T-helper 17 cell (primary cell): ENCODE measurements around the gene LGALS12. TPM values are rescaled to one million over a fixed set of nuclear protein-coding genes. Genes with fewer than 3 reads are reported as not detected.
A peak's percentile ranks its signal among the peaks of the same experiment; 100 is the strongest.
"Not testable (repeated sequence)": the region's sequence is repeated elsewhere in the genome, so short reads cannot be mapped to it uniquely, and the experiment has no call there.

Experiments used
- ATAC-seq: fragments of 150-1000 bp; cut with Tn5 transposase; 2 replicates; pipeline ENCODE4 v1.10.0; 2021; ENCODE audit warnings: mild to moderate bottlenecking, moderate library complexity
- DNase-seq, 3 donors: peaks; one replicate each; pipeline versions ENCODE4 v3.0.0 to v3.0.0-alpha.2; 2020 to 2021
- H3K9me3 ChIP-seq: one replicate; pipeline ENCODE4 v1.7.0; 2013; ENCODE audit warnings: low read length, mild to moderate bottlenecking; ENCODE audit not compliant: control insufficient read depth, poor library complexity, severe bottlenecking
- H3K27ac Mint-ChIP-seq: one replicate; pipeline ENCODE4 v1.8.0; 2022; ENCODE audit warnings: mild to moderate bottlenecking, moderate library complexity, mixed read lengths
- H3K27me3 Mint-ChIP-seq: one replicate; pipeline ENCODE4 v1.8.0; 2022; ENCODE audit warnings: mixed read lengths
- H3K36me3 Mint-ChIP-seq: one replicate; pipeline ENCODE4 v1.8.0; 2022; ENCODE audit warnings: low read depth, mixed read lengths
- H3K4me1 Mint-ChIP-seq: one replicate; pipeline ENCODE4 v1.8.0; 2022; ENCODE audit warnings: mild to moderate bottlenecking, mixed read lengths
- H3K4me3 Mint-ChIP-seq: one replicate; pipeline ENCODE4 v1.8.0; 2022; ENCODE audit warnings: mild to moderate bottlenecking, moderate library complexity, mixed read lengths
- total RNA-seq, 4 donors: library from RNA in 2 of 4; stranded (reverse) in 2 of 4; gene quantifications; one replicate each; pipeline ENCODE4 v1.2.3 and lab custom pipeline; 2022 to 2026

The LGALS12 gene
- total RNA-seq, 2 donors from 2014 or later = 0.72 to 9.7 TPM

DNA sequence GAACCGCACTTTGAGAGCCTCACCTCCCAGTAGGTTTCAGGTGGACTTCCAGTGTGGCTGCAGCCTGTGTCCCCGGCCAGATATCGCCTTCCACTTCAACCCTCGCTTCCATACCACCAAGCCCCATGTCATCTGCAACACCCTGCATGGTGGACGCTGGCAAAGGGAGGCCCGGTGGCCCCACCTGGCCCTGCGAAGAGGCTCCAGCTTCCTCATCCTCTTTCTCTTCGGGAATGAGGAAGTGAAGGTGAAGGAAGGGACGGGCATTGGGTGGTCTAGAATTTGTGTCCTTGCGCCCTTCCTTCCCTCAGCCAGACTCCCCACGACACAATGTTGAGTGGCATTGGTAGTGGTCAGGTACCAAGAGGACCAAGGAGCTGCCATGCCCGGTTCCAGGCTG, 2.9 kb downstream of the LGALS12 start:
- H3K27ac Mint-ChIP-seq = no peak overlapping the region
- no peaks in the 10 kb centered on the region for H3K27me3 Mint-ChIP-seq
- H3K4me3 Mint-ChIP-seq = no peak overlapping the region
- no peaks in the 10 kb centered on the region for H3K9me3 ChIP-seq
- ATAC-seq = no peak
- DNase-seq = no peak
- H3K36me3 Mint-ChIP-seq = no peaks in the 10 kb centered on the region
- H3K4me1 Mint-ChIP-seq = peaks cover 4% of the 10 kb centered on the region

DNA sequence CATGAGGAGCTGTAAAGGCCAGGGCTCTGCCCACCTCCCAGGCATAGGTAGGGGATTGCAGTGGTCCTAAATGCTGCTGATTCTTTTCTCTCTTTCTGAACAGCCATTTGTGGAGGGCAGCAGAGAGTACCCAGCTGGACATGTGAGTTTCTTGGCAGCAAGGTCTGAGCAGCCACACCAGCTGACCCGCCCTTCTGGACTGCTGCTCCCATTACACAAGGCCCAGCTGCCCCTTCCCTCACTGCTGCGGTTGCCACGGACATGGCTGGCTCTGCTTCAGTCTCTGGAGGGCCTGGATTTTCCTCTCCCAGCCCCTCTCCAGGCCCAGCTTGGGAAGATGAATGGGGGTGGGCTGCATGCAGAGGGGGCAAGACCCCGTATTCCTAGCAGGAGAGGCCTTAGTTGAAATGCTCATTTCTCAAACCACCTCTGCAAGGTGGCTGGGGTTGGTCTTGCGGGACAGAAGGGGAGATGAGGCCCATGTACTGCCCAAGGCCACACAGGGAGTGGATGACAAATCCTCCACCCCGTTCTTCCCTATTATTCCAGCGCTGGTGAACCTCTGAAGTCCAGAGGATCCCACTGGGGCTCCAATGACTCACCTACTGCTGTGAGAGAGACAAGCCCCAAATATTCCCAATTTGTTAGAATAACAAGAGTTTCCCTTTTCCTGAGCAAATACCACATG, 4.6 kb downstream of the LGALS12 start:
- DNase-seq = no peak
- H3K27ac Mint-ChIP-seq = no peak overlapping the region
- no peaks in the 10 kb centered on the region for H3K9me3 ChIP-seq
- ATAC-seq = no peak
- no peak overlapping the region for H3K4me3 Mint-ChIP-seq
- no peaks in the 10 kb centered on the region for H3K27me3 Mint-ChIP-seq
- H3K36me3 Mint-ChIP-seq = no peaks in the 10 kb centered on the region
- peaks cover 2% of the 10 kb centered on the region for H3K4me1 Mint-ChIP-seq

DNA sequence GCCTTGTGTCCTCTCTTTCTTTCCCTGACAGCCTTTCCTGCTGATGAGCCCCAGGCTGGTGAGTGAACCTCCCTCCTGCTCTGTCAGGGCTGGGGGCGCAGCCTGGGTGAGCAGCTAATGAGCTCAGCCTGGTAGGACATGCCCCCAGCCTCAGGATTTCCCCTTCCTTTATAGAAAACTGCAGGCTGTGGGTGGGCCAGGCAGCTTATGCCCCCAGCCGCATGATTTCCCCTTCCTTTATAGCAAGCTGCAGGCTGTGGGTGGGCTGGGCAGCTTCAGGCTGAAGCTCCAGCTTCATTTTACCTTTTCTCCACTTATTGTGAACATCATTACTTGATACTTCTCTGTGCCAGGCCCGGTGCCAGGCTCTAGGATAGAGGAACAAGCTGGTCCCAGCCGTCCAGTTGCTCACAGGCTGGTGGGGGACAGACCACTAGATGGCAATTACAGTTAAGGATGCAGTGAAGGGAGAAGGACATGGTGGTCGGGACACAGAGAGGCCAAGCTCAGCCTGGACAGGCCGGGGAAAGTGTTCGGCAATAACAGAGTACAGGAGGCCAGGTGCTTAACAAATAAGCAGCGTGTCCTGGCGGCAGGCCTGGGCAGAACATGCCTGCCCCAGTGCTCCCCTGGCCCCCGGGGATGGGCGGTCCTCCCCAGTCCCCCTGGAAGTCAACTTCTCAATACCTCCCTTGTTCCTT, 5.3 kb downstream of the LGALS12 start:
- ATAC-seq (no peak), DNase-seq (no peak)
- peaks cover 2% of the 10 kb centered on the region for H3K4me1 Mint-ChIP-seq
- H3K36me3 Mint-ChIP-seq = no peaks in the 10 kb centered on the region
- no peak overlapping the region for H3K27ac Mint-ChIP-seq
- H3K9me3 ChIP-seq = no peaks in the 10 kb centered on the region
- no peaks in the 10 kb centered on the region for H3K27me3 Mint-ChIP-seq
- H3K4me3 Mint-ChIP-seq = no peak overlapping the region

DNA sequence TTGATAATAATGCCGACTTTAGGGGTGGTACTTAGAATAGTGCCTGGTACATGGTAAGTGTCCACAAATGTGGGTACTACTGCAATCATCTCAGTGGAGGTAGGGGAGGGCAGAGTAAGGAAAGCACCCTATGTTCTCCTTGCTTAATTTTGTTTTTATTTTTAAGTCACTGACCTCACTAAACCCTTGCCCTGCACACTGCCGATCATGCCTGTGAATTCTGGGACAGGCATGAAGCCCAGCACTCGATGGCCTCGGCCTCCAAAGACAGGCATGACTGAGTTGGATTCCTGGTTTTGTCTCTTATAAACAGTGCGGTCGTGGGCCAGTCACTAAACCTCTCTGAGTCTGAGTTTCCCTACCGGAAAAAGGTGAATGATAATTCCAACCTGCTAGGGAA, 6.9 kb downstream of the LGALS12 start:
- H3K9me3 ChIP-seq = no peaks in the 10 kb centered on the region
- ATAC-seq = no peak
- peak overlapping the region; percentile 60 for H3K27ac Mint-ChIP-seq

DNA sequence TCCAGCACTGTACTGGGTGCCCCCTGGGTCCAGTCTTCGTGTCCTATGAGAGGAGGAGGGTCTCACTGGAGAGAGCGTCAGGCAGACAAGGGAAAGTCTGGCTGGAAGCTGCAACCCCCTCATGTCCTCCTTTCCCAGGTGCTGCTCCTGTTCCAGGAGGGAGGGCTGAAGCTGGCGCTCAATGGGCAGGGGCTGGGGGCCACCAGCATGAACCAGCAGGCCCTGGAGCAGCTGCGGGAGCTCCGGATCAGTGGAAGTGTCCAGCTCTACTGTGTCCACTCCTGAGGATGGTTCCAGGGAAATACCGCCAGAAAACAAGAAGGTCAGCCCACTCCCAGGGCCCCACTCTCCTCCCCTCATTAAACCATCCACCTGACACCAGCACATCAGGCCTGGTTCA, 10.2 kb downstream of the LGALS12 start:
- no peaks in the 10 kb centered on the region for H3K9me3 ChIP-seq
- no peak for ATAC-seq
- H3K27ac Mint-ChIP-seq = peak overlapping the region; percentile 8
- H3K27me3 Mint-ChIP-seq = no peaks in the 10 kb centered on the region
- H3K4me3 Mint-ChIP-seq = no peak overlapping the region
- DNase-seq = no peak
- H3K36me3 Mint-ChIP-seq = no peaks in the 10 kb centered on the region
- peaks cover 14% of the 10 kb centered on the region for H3K4me1 Mint-ChIP-seq

More for the DNA sequence above, 6.9 kb downstream of the LGALS12 start:
- Mint-ChIP-seq H3K27me3 (no peaks in the 10 kb centered on the region), H3K4me3 (no peak overlapping the region), H3K36me3 (no peaks in the 10 kb centered on the region), H3K4me1 (peaks cover 7% of the 10 kb centered on the region)
- no peak for DNase-seq

DNA sequence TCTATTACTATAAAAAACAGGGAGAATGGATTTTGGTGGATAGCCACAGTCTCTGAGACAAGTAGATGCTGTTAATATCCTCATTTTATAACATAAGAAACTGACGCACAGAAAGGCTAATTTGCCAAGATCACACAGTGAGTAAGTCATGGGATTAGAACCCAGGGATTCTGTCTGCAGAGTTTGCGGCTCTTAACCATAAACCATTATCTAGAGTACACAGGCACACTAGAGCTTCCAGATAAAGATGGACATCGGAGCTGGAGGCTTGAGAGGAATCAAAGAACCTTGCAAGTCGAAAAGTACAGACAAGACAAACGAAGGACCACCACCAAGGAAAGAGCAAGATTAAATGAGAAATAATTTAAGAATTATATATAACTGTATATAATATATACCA, 11.3 kb downstream of the LGALS12 start:
- Mint-ChIP-seq H3K36me3 (peaks cover 2% of the 10 kb centered on the region), H3K4me3 (no peak overlapping the region), H3K27ac (no peak overlapping the region), H3K4me1 (peaks cover 17% of the 10 kb centered on the region), H3K27me3 (no peaks in the 10 kb centered on the region)
- ATAC-seq (no peak), DNase-seq (no peak)
- H3K9me3 ChIP-seq = no peaks in the 10 kb centered on the region

DNA sequence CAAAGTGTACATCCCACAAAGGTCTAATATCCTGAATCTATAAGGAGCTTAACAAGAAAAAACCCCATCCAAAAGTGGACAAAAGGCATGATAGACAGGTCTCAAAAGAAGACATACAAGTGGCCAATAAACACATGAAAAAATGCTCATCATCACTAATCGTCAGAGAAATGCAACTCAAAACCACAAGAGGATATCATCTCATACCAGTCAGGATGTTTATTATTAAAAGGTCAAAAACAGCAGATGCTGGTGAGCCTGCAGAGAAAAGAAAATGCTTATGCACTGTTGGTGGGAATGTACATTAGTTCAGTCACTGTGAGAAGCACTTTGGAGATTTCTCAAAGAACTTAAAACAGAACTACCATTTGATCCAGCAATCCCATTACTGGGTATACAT, 12.7 kb downstream of the LGALS12 start:
- Mint-ChIP-seq H3K27me3 (no peaks in the 10 kb centered on the region), H3K36me3 (peaks cover 2% of the 10 kb centered on the region), H3K27ac (peak overlapping the region; percentile 83), H3K4me1 (peaks cover 17% of the 10 kb centered on the region), H3K4me3 (no peak overlapping the region)
- peak; percentile 71 for ATAC-seq
- no peaks in the 10 kb centered on the region for H3K9me3 ChIP-seq
- DNase-seq = no peak

DNA sequence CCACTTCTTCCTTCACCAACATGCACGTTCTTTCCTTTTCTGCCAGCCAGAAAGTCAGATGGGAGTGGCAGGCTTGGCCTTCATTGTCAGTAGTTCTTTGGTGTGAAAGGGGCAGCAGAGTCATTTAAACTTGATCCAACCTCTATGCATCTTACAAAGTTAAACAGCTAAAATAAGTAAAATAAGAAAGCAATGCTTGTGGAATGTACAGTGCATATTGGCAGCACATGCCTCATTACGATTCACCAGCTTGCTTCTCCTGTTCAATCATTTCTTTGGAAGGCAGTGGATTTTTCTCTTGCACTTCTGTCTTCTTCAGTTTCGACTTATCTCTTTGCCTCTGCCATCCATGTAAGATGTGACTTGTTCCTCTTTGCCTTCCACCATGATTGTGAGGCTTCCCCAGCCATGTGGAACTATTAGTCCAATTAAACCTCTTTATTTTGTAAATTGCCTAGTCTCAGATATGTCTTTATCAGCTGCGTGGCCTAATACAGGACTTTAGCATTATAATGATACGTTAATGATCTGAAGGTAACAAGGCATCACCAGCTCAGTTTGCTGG, 14.8 kb downstream of the LGALS12 start:
- ATAC-seq (no peak), DNase-seq (no peak)
- no peaks in the 10 kb centered on the region for H3K27me3 Mint-ChIP-seq
- H3K9me3 ChIP-seq = no peaks in the 10 kb centered on the region
- no peak overlapping the region for H3K27ac Mint-ChIP-seq
- H3K4me1 Mint-ChIP-seq = peaks cover 17% of the 10 kb centered on the region
- H3K36me3 Mint-ChIP-seq = peaks cover 2% of the 10 kb centered on the region
- no peak overlapping the region for H3K4me3 Mint-ChIP-seq

DNA sequence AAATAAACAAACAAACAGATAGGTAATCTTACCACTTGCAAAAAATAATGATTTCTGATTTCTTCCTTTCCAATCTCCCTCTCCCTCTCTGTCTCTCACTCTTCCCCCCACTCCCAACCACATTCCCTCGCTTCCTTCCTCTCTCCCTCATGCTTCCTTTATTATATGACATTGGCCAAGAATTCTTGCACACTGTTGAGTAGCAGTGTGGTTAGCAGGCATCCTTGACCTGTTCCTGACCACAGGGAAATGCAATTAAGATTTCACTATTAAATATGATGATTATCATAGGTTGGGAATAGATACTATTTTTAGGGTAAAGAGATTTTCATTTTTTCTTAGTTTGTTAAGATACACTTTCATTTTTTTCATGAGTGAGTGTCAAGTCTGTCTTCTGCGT, 16.0 kb downstream of the LGALS12 start:
- Mint-ChIP-seq H3K36me3 (peaks cover 2% of the 10 kb centered on the region), H3K27me3 (no peaks in the 10 kb centered on the region), H3K4me3 (no peak overlapping the region)

DNA sequence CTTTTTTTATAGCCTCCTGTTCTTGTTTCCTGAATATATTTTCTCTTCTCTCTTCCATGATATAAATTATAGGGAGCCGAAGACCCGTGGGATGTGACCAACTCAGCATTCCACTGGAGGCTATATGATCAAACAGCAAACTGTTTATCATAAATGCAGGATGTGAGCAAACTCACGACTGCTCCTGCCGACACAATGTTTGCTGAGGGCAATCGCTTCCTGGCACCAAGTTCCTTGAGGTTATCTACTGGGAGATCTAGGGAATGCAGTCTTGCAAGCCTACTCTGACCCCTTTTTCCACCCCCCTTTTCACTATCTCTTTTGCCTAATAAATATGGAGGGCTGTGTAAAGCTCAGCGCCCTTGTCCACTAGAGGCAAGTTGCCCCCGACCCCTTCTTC, 17.3 kb downstream of the LGALS12 start:
- no peak for ATAC-seq
- no peaks in the 10 kb centered on the region for H3K27me3 Mint-ChIP-seq

More for the DNA sequence above, 16.0 kb downstream of the LGALS12 start:
- peaks cover 17% of the 10 kb centered on the region for H3K4me1 Mint-ChIP-seq
- peak overlapping the region; percentile 34 for H3K27ac Mint-ChIP-seq
- DNase-seq = no peak
- ATAC-seq = no peak
- H3K9me3 ChIP-seq = no peaks in the 10 kb centered on the region

DNA sequence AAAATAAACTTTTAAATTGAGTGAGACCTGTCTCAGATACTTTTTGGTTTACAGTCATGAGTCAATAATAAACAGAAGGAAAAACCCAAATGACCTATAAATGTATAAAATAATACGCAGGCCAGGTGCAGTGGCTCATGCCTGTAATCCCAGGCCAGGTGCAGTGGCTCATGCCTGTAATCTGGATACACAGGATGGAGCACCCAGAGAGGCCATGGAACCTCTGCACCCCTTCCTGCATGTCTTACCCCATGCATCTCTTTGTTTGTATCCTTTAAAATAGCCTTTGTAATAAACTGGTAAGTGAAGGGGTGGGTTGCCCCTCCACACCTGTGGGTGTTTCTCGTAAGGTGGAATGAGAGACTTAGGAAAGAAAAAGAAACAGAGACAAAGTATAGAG, 21.8 kb downstream of the LGALS12 start:
- no peak overlapping the region for H3K4me3 Mint-ChIP-seq
- no peaks in the 10 kb centered on the region for H3K27me3 Mint-ChIP-seq
- ATAC-seq (no peak), DNase-seq (no peak)
- peak overlapping the region; percentile 14 for H3K27ac Mint-ChIP-seq
- no peaks in the 10 kb centered on the region for H3K36me3 Mint-ChIP-seq
- no peaks in the 10 kb centered on the region for H3K9me3 ChIP-seq
- peaks cover 24% of the 10 kb centered on the region for H3K4me1 Mint-ChIP-seq

More for the DNA sequence above, 17.3 kb downstream of the LGALS12 start:
- peaks cover 2% of the 10 kb centered on the region for H3K36me3 Mint-ChIP-seq
- H3K9me3 ChIP-seq = no peaks in the 10 kb centered on the region
- no peak overlapping the region for H3K4me3 Mint-ChIP-seq
- no peak for DNase-seq
- peak overlapping the region; percentile 34 for H3K27ac Mint-ChIP-seq
- peaks cover 10% of the 10 kb centered on the region for H3K4me1 Mint-ChIP-seq

DNA sequence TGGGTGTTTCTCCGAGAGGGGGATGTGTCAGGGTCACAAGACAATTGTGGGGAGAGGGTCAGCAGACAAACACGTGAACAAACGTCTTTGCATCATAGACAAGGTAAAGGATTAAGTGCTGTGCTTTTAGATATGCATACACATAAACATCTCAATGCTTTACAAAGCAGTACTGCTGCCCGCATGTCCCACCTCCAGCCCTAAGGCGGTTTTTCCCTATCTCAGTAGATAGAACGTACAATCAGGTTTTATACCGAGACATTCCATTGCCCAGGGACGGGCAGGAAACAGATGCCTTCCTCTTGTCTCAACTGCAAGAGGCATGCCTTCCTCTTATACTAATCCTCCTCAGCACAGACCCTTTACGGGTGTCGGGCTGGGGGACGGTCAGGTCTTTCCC, 22.3 kb downstream of the LGALS12 start:
- Mint-ChIP-seq H3K4me1 (peaks cover 25% of the 10 kb centered on the region), H3K27ac (peak overlapping the region; percentile 14)
- not testable (repeated sequence) for ATAC-seq, H3K36me3 Mint-ChIP-seq, H3K9me3 ChIP-seq, DNase-seq, H3K4me3 Mint-ChIP-seq, H3K27me3 Mint-ChIP-seq

DNA sequence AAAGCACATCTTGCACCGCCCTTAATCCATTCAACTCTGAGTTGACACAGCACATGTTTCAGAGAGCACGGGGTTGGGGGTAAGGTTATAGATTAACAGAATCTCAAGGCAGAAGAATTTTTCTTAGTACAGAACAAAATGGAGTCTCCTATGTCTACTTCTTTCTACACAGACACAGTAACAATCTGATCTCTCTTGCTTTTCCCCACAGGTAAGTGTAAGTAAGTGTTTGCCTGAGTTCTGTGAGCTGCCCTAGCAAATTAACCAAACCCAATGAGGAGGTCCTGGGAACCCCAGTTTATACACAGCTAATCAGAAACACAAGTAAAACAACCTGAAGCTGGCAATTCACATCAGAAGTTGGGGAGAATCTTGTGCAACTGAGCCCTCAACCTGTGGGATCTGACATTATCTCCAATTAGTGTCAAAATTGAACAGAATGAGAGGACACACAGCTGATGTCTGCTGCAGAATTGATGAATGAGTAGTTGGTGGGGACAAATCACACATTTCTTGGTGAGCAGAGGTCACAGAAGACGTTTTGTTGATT, 22.9 kb downstream of the LGALS12 start:
- H3K27ac Mint-ChIP-seq = peak overlapping the region; percentile 87
- H3K4me3 Mint-ChIP-seq, H3K36me3 Mint-ChIP-seq, H3K9me3 ChIP-seq, DNase-seq, H3K27me3 Mint-ChIP-seq, ATAC-seq: not testable (repeated sequence)
- peaks cover 32% of the 10 kb centered on the region for H3K4me1 Mint-ChIP-seq
